KBM-7 (cell line): ENCODE data around the gene SLIT1.

Source experiments
- DNase-seq: peaks from one replicate; pipeline ENCODE4 v3.0.0-alpha.2; 2015
- in situ Hi-C: fragments of 300-500 bp; cut with MboI; formaldehyde crosslinking; loops from 2 replicates; pipeline ENCODE4 v1.14.3; 2020; ENCODE audit warnings: low sequenced_read_pairs, low pct_unique_long_range_greater_than_20kb, mixed read lengths

The SLIT1 gene

DNA sequence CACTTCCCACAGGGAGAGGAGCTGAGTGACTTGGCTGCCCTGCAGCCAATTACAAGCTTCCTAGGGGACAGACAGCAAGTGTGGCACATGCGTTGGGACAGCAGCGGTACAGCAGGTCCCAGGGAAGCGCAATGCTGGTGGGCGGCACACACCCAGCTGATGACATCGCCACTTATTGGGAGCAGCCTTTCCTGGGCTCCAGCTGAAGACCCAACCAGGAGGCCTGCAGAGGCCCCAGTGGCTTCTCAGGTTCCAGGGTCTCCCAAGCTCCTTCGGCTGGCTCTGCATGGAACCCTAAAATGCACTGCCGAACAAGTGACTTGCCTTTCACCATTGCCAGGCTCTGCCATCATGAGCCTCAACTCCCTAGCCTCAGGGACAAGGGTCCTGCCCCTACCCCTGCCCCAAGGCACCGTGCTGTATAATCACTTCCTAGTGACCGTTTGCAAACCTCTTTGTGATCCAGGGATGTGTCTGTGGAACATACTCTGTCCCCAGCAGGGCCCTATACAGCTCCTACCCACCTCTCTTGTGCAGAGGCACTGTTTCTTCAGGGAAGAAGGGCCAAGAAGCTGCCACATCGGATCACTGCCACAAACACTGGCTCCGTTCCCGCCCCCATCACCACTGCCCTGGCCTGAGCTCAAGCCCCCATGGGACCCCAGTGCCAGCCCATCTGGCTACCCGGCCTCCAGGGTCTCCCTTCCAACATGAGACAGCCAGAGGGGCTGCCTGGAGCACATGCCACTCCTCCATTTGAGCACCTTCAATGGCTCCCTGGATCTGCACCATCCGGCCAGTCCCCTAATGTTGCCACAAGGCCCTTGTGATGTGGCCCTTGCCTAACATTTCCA, 19.3 kb upstream of the SLIT1 start:
- in situ Hi-C loops: no loop called here
- no peak for DNase-seq

- in situ Hi-C loops: no loop called here
- DNase-seq: no peak
Measured at GRCh38 chr10:97203220-97203619, 17.5 kb upstream of the SLIT1 start.

- peak; percentile 53 for DNase-seq
- in situ Hi-C loops: no loop called here
Measured at GRCh38 chr10:97200616-97201015, 14.9 kb upstream of the SLIT1 start.

DNA sequence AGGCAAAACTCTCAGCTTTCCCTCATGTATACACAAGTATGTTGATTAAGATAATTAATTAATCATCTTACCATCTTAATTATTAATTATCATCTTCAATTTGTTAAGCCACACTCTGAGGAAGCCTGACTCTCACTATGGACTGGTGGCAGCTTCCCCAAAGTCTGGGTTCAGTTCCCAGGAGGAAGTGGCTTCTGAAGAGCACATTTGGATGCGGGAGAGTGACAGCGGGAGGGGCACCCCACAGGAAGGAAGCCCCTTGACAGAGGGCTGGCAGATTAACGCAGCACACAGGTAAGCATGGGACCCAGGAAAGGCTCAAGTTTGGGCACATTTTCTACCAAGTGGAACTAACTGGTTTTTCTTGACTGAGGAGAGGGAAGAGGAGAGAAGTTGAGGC, 13.4 kb upstream of the SLIT1 start:
- DNase-seq: peak; percentile 26
- in situ Hi-C loops: no loop called here

GRCh38 chr10:97197030-97197500, 11.3 kb upstream of the SLIT1 start:
- no peak for DNase-seq
- in situ Hi-C loops: no loop called here

DNA sequence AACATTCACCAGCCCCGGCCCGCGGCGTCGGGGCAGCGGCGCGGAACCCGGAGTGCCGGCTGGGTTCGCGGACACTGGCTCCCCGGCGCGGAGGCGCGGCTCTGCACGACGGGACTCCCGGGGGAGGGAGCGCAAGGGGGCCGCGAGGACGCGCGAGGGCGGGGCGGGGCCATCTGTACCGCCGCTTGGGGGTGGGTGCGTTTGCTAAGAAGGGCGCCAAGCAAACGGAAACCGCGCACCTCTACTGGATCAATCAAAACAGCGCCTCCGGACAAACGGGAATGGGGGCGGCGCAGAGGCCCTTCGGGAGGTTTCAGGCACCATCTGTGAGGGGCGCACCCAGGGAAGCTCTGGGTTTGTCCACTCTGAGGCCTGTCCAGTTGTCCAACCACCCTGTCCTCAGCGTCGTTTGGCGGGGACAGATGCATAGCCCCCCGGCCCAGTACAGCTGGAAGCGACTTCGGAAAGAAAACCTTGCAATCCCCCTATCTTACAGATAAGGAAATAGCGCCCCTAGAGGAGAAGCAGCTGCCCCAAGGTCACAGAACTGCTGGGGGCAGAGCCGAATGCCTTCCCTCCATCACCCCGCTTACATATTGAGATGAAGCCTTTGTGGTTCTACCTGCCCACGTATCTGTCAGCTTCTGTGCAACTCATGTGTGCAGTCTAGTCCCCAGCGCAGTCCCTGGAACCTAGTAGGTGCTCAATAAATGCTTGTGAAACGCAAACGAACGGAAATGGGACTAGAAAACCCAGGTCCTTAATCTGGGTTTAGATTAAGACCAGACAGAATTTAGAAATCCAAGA, 10.7 kb upstream of the SLIT1 start:
- DNase-seq: peak; percentile 79

GRCh38 chr10:97195706-97196222, 10.0 kb upstream of the SLIT1 start:
- DNase-seq: no peak
- in situ Hi-C loops: no loop called here

More for the DNA sequence above, 10.7 kb upstream of the SLIT1 start:
- in situ Hi-C loops: no loop called here

GRCh38 chr10:97192952-97193435, 7.2 kb upstream of the SLIT1 start:
- DNase-seq: no peak
- in situ Hi-C loops: no loop called here

DNA sequence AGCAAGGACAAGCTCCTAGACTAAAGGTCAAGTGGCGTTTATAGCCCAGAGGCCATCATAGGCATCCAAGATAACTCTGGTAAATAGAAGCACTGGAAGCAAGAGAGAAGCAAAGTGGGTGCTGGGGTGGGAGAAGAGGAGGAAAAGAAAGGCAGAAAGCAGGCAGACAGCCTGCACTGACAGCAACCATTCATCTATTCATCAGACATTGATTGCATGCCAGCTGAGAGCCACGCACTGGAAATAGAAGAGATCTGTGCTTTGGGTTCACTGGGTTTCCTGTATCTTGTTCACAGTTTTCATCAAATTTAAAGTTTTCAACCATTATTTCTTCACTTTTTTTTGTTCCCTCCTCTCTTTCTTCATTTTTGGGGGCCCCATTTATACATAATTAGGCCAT, 4.7 kb upstream of the SLIT1 start:
- DNase-seq: no peak
- in situ Hi-C loops: no loop called here

DNA sequence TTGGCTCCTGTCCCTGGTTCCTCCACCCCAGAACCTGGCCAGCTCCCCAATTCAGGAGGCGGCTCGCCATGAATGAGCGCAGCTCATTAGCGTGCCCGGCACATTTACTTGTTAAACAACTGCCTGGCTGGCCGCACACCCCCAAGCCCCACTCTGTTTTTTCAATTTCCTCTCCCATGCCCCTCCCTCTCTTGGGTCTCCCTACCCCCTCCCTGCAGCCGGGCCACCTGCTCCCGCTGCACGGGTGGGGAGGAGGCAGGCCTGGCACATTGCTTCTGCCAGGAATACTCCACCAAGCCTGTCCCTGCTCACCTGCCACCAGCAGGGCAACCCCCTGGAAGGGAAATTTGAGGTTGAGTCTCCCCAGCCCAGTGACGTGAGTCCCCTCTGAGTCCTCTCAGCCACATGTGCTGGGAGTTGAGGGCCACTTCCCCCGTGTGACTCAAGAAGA, 2.5 kb upstream of the SLIT1 start:
- DNase-seq: no peak

DNA sequence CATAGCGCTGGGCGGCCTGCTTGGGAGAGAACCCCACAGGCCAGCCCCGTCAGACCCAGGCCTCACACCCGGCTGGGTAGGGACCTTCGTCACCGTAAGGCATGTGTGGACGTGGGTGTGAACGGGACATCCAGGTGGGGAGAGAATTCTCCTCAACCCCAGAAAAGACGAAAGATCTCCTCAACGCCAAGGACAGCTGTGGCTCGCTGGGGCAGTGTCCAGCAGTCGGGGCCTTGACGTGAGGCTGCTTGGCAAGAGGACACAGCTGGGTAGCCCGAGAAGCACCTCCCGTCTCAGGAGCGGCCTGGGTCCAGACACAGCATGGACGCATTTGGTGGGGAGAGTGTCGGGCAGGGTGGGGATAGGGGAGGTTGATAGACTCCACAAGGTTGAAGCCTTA, 1.2 kb upstream of the SLIT1 start:
- no peak for DNase-seq
- in situ Hi-C loops: no loop called here

More for the DNA sequence above, 2.5 kb upstream of the SLIT1 start:
- in situ Hi-C loops: no loop called here

- in situ Hi-C loops: no loop called here
- DNase-seq: no peak
Measured at GRCh38 chr10:97184971-97185325, 811 bp downstream of the SLIT1 start.

DNA sequence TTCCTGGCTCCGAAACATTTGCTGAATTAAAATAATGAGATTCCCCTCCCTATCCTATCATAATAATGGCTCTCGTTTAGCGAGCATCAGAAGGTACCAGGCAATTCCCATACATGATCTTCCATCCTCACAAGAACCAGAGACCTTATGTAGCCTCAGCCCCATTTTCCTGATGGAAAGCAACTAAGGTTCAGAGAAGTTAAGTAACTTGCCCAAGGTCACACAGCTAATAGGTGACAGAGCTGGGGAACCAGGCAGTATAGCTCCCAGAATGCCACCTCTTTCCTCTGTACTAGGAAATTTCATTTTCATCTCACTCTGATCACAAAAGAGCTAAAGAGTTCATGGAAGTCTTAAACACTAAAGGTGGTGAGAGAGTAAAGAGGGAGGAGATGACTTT, 2.4 kb downstream of the SLIT1 start:
- no peak for DNase-seq
- in situ Hi-C loops: no loop called here

GRCh38 chr10:97182288-97182990, 3.3 kb downstream of the SLIT1 start:
- in situ Hi-C loops: no loop called here
- no peak for DNase-seq

- in situ Hi-C loops: no loop called here
- no peak for DNase-seq
Measured at GRCh38 chr10:97180986-97181385, 4.8 kb downstream of the SLIT1 start.

DNA sequence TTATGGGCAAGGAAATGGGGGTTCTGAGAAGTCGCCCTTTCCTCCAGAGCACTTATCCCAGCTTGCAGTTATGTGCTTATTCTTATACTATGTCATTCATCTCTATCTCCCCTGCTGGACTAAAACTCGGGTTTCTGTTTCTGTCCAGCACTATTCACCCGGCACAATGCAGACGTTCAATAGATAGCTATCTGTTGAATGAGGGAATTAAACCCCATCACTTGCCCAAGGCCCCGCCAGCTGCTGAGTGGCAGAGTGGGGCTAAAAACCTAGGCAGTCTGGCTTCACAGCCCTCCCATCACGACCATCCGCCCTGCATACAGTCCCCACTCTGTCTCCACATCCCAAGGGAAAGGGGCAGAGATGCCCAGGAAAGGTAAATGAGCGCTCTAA, 5.4 kb downstream of the SLIT1 start:
- in situ Hi-C loops: no loop called here
- DNase-seq: no peak

DNA sequence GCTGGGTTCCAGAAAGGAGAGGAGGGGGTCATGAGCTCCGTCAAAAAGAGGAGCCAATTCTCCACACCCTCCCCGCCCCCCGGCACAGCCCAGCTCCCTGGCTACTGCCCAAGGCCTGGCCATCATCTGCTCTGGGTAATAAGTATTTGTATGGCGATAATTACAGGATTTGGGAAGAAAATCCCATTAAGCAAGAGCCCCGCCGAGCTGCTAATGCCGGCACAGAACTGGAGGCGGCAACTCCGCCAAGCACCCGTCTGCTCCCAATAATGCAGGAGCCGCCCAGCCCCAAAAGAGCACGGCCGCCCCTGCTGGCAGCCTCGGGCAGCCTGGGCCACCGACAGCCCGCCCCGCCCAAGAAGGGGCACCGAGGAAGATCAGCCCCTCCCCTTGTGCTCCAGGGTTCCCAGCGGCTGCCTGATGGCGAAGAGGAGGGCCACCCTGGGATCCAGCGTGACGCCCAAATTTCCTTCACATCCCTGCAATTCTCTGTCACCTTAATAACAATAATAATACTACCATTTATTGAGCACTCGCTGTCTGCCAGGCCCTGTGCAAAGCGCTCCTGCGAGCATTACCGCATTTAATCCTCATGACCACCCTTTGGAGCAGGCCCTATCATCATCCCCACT, 5.9 kb downstream of the SLIT1 start:
- in situ Hi-C loops: no loop called here
- peak; percentile 26 for DNase-seq

- DNase-seq: no peak
- in situ Hi-C loops: no loop called here
Measured at GRCh38 chr10:97179311-97179710, 6.4 kb downstream of the SLIT1 start.

GRCh38 chr10:97178074-97178473, 7.7 kb downstream of the SLIT1 start:
- DNase-seq: no peak
- in situ Hi-C loops: no loop called here
